Large intestine (tissue), 3 donors: ENCODE results near the gene UQCC2. TPM values are rescaled to one million over a fixed set of nuclear protein-coding genes. Genes with fewer than 3 reads are reported as not detected.

ENCODE experiments used
- DNase-seq, 2 donors: peaks; one replicate each; pipeline versions ENCODE4 v3.0.0 to v3.0.0-alpha.2; 2013
- H3K27ac ChIP-seq: one replicate; pipeline ENCODE4 v1.5.1; 2013; ENCODE audit warnings: low read length
- H3K27me3 ChIP-seq: 2 replicates; pipeline ENCODE4 v1.6.1; 2013; ENCODE audit warnings: low read length; ENCODE audit not compliant: control insufficient read depth, insufficient read depth
- H3K36me3 ChIP-seq: 2 replicates; pipeline ENCODE4 v1.6.1; 2013; ENCODE audit warnings: low read length; ENCODE audit not compliant: control insufficient read depth, insufficient read depth
- H3K4me1 ChIP-seq: one replicate; pipeline ENCODE4 v1.6.1; 2013; ENCODE audit warnings: low read length; ENCODE audit not compliant: control insufficient read depth, insufficient read depth
- H3K4me3 ChIP-seq: one replicate; pipeline ENCODE4 v1.5.1; 2013; ENCODE audit warnings: low read length
- H3K9me3 ChIP-seq: one replicate; pipeline ENCODE4 v1.6.1; 2013; ENCODE audit warnings: mild to moderate bottlenecking, low read depth, low read length, moderate library complexity; ENCODE audit not compliant: control insufficient read depth
- WGBS: methylation state at CpG from one replicate; pipeline ENCODE4 v1.1.5; 2013; ENCODE audit warnings: low lambda C conversion rate; ENCODE audit not compliant: insufficient coverage; 5-methylcytosine and 5-hydroxymethylcytosine counted together
- polyA plus RNA-seq: library from polyadenylated mRNA; unstranded; fragments of 120-200 nt; gene quantifications from one replicate; pipeline ENCODE4 v1.2.1, GENCODE V29; 2013

UQCC2 gene
- polyA plus RNA-seq, 1 donor, result 61.0 TPM

GRCh38 chr6:33691456-33692077 is 19.9 kb downstream of the UQCC2 start:
- no peak for DNase-seq
- H3K27ac ChIP-seq, result no peak overlapping the region
- H3K27me3 ChIP-seq, result no peaks in the 10 kb centered on the region
- peaks cover 18% of the 10 kb centered on the region for H3K4me1 ChIP-seq
- H3K9me3 ChIP-seq, result no peaks in the 10 kb centered on the region
- H3K4me3 ChIP-seq, result no peak overlapping the region
- peaks cover 94% of the 10 kb centered on the region for H3K36me3 ChIP-seq
- WGBS, result no CpG with 5 or more reads among the region's 15 CpGs

GRCh38 chr6:33690766-33691165 is 20.7 kb downstream of the UQCC2 start:
- Histone ChIP-seq H3K9me3 (no peaks in the 10 kb centered on the region), H3K4me1 (peaks cover 18% of the 10 kb centered on the region), H3K27ac (no peak overlapping the region), H3K27me3 (no peaks in the 10 kb centered on the region), H3K36me3 (peaks cover 94% of the 10 kb centered on the region), H3K4me3 (no peak overlapping the region)
- no CpG with 5 or more reads among the region's 13 CpGs for WGBS
- no peak for DNase-seq

- no CpG with 5 or more reads among the region's 10 CpGs for whole genome bisulfite sequencing
- DNase-seq, result no peak
- Histone ChIP-seq H3K27me3 (no peaks in the 10 kb centered on the region), H3K4me1 (peaks cover 14% of the 10 kb centered on the region), H3K4me3 (no peak overlapping the region), H3K9me3 (no peaks in the 10 kb centered on the region), H3K36me3 (peaks cover 94% of the 10 kb centered on the region), H3K27ac (no peak overlapping the region)
These were observed 21.6 kb downstream of the UQCC2 start for GRCh38 chr6:33689879-33690278.

GRCh38 chr6:33689148-33689494 is 22.4 kb downstream of the UQCC2 start:
- no peak overlapping the region for H3K4me3 ChIP-seq
- peaks cover 96% of the 10 kb centered on the region for H3K36me3 ChIP-seq
- no peak overlapping the region for H3K27ac ChIP-seq
- no peaks in the 10 kb centered on the region for H3K9me3 ChIP-seq
- 100% methylated on average over 2 of the region's 12 CpGs for WGBS
- no peaks in the 10 kb centered on the region for H3K27me3 ChIP-seq
- H3K4me1 ChIP-seq, result peaks cover 9% of the 10 kb centered on the region
- no peak for DNase-seq

- Histone ChIP-seq H3K4me1 (peaks cover 4% of the 10 kb centered on the region), H3K27ac (no peak overlapping the region), H3K9me3 (no peaks in the 10 kb centered on the region), H3K4me3 (no peak overlapping the region), H3K36me3 (peaks cover 97% of the 10 kb centered on the region), H3K27me3 (no peaks in the 10 kb centered on the region)
- no CpG with 5 or more reads among the region's 25 CpGs for WGBS
- no peak for DNase-seq
These were observed 22.9 kb downstream of the UQCC2 start for GRCh38 chr6:33688451-33689147.

GRCh38 chr6:33688006-33688405 is 23.5 kb downstream of the UQCC2 start:
- H3K4me1 ChIP-seq, result no peaks in the 10 kb centered on the region
- no peak overlapping the region for H3K4me3 ChIP-seq
- no CpG with 5 or more reads among the region's 20 CpGs for WGBS
- no peaks in the 10 kb centered on the region for H3K9me3 ChIP-seq
- no peak for DNase-seq
- no peak overlapping the region for H3K27ac ChIP-seq
- H3K36me3 ChIP-seq, result peaks cover 97% of the 10 kb centered on the region
- H3K27me3 ChIP-seq, result no peaks in the 10 kb centered on the region

- Histone ChIP-seq H3K27ac (no peak overlapping the region), H3K36me3 (peaks cover 97% of the 10 kb centered on the region), H3K27me3 (no peaks in the 10 kb centered on the region), H3K4me1 (no peaks in the 10 kb centered on the region), H3K4me3 (no peak overlapping the region), H3K9me3 (no peaks in the 10 kb centered on the region)
- no peak for DNase-seq
- no CpG with 5 or more reads among the region's 27 CpGs for WGBS
These were observed 24.2 kb downstream of the UQCC2 start for GRCh38 chr6:33686981-33687975.

GRCh38 chr6:33686225-33686924 is 25.1 kb downstream of the UQCC2 start:
- Histone ChIP-seq H3K27ac (no peak overlapping the region), H3K4me3 (no peak overlapping the region), H3K27me3 (no peaks in the 10 kb centered on the region), H3K36me3 (peaks cover 96% of the 10 kb centered on the region), H3K9me3 (no peaks in the 10 kb centered on the region), H3K4me1 (no peaks in the 10 kb centered on the region)
- no peak for DNase-seq
- no CpG with 5 or more reads among the region's 6 CpGs for WGBS

GRCh38 chr6:33685411-33686224 is 25.9 kb downstream of the UQCC2 start:
- no peaks in the 10 kb centered on the region for H3K27me3 ChIP-seq
- H3K4me1 ChIP-seq, result no peaks in the 10 kb centered on the region
- H3K36me3 ChIP-seq, result peaks cover 94% of the 10 kb centered on the region
- no CpG with 5 or more reads among the region's 38 CpGs for WGBS
- no peak overlapping the region for H3K27ac ChIP-seq
- H3K4me3 ChIP-seq, result no peak overlapping the region
- no peaks in the 10 kb centered on the region for H3K9me3 ChIP-seq
- no peak for DNase-seq
